ENCODE data around the gene CCDC12.

- no peak for TF ChIP-seq RAD21 (IDR thresholded peaks at IDR 0.05; ENCODE audit: low read depth)
- no peak for TF ChIP-seq TAF1 (IDR thresholded peaks at IDR 0.05; ENCODE audit: low read depth)
These were observed 36.7 kb downstream of the CCDC12 start for GRCh38 chr3:46939578-46940445.
